ENCODE data around the gene ANKRD36C. TPM values are rescaled to one million over a fixed set of nuclear protein-coding genes. Genes with fewer than 3 reads are reported as not detected.
"Not testable (repeated sequence)": the region's sequence is repeated elsewhere in the genome, so short reads cannot be mapped to it uniquely, and the experiment has no call there.

Gene ANKRD36C
- polyA plus RNA-seq, 1 donor from 2014 or later, result 76.9 TPM

DNA sequence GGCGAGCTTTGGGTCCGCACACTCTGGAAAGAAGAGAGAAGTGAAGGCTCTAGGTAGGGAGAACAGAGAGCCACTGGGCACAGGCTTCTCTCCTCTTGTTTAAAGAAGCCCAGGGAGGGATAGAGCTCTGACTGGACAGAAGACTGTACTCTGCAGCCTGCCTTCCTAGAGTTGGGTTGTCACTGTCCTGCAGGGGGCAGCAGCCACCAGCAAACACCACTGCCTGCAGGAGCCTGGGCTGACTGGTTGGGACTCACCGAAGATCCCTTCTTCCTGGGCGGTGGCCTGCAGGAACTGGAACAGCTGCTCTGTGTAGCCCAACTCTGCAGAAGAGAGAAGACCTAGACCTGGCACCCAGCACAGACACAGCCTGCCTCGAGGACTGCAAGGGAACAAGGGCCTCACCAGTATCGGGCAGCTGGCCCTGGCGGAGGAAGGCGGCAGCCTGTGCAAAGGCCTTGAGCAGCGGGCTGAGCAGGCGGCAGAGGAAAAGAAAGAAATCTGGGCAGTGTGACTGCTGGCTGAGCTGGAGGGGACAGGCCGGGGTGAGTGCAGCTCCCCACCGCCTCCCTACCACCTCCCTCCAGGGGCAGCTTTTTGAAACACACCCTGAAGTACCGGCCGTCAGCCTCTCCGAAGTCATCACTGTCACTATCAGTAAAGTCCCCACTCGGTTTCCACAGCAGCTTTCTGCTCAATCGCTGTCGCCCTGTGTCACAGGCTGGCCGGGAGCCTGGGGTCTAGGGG lies 31.2 kb upstream of the ANKRD36C start:
- not testable (repeated sequence) for H3K4me2 ChIP-seq (ENCODE audit: low read length); H3K27ac ChIP-seq (ENCODE audit: low read length); H3K36me3 ChIP-seq (ENCODE audit: insufficient read depth, low read length); H3K79me2 ChIP-seq (replicated peaks; ENCODE audit: insufficient read depth, low read length); H2AFZ ChIP-seq (ENCODE audit: low read depth, low read length); H3K9me3 ChIP-seq (ENCODE audit: low read length); H4K20me1 ChIP-seq (ENCODE audit: insufficient read depth); H3K27me3 ChIP-seq (ENCODE audit: insufficient read depth, low read depth, low read length); H3K9me2 ChIP-seq (ENCODE audit: insufficient read depth, low read length); H3K4me3 ChIP-seq (ENCODE audit: low read length); H3F3A ChIP-seq (ENCODE audit: insufficient read depth, low read length, poor library complexity, severe bottlenecking); H3K9ac ChIP-seq (ENCODE audit: low read length)
- TF ChIP-seq SMC3 (conservative IDR thresholded peaks at IDR 0.05; ENCODE audit: poor library complexity) (peak; percentile 83), RAD21 (conservative IDR thresholded peaks at IDR 0.05) (peak; percentile 85)
- TF ChIP-seq, protein P1, sequence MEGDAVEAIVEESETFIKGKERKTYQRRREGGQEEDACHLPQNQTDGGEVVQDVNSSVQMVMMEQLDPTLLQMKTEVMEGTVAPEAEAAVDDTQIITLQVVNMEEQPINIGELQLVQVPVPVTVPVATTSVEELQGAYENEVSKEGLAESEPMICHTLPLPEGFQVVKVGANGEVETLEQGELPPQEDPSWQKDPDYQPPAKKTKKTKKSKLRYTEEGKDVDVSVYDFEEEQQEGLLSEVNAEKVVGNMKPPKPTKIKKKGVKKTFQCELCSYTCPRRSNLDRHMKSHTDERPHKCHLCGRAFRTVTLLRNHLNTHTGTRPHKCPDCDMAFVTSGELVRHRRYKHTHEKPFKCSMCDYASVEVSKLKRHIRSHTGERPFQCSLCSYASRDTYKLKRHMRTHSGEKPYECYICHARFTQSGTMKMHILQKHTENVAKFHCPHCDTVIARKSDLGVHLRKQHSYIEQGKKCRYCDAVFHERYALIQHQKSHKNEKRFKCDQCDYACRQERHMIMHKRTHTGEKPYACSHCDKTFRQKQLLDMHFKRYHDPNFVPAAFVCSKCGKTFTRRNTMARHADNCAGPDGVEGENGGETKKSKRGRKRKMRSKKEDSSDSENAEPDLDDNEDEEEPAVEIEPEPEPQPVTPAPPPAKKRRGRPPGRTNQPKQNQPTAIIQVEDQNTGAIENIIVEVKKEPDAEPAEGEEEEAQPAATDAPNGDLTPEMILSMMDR (IDR thresholded peaks at IDR 0.05; ENCODE audit: poor library complexity, severe bottlenecking), result peak; percentile 88

- not testable (repeated sequence) for H3F3A ChIP-seq (ENCODE audit: insufficient read depth, low read length, poor library complexity, severe bottlenecking); H4K20me1 ChIP-seq (ENCODE audit: insufficient read depth); H3K36me3 ChIP-seq (ENCODE audit: insufficient read depth, low read length); H3K9me2 ChIP-seq (ENCODE audit: insufficient read depth, low read length); H2AFZ ChIP-seq (ENCODE audit: low read depth, low read length); H3K27me3 ChIP-seq (ENCODE audit: insufficient read depth, low read depth, low read length); H3K9ac ChIP-seq (ENCODE audit: low read length); H3K79me2 ChIP-seq (replicated peaks; ENCODE audit: insufficient read depth, low read length); H3K4me3 ChIP-seq (ENCODE audit: low read length); H3K9me3 ChIP-seq (ENCODE audit: low read length); H3K27ac ChIP-seq (ENCODE audit: low read length); H3K4me2 ChIP-seq (ENCODE audit: low read length)
Measured at GRCh38 chr2:96022126-96022525, 30.5 kb upstream of the ANKRD36C start.

GRCh38 chr2:96021142-96021541 lies 29.5 kb upstream of the ANKRD36C start:
- not testable (repeated sequence) for H3K4me3 ChIP-seq (ENCODE audit: low read length); H3K4me2 ChIP-seq (ENCODE audit: low read length); H3K27ac ChIP-seq (ENCODE audit: low read length); H2AFZ ChIP-seq (ENCODE audit: low read depth, low read length); H3K9ac ChIP-seq (ENCODE audit: low read length); H3K79me2 ChIP-seq (replicated peaks; ENCODE audit: insufficient read depth, low read length); H3K27me3 ChIP-seq (ENCODE audit: insufficient read depth, low read depth, low read length); H4K20me1 ChIP-seq (ENCODE audit: insufficient read depth); H3K9me2 ChIP-seq (ENCODE audit: insufficient read depth, low read length); H3K9me3 ChIP-seq (ENCODE audit: low read length); H3F3A ChIP-seq (ENCODE audit: insufficient read depth, low read length, poor library complexity, severe bottlenecking); H3K36me3 ChIP-seq (ENCODE audit: insufficient read depth, low read length)

DNA sequence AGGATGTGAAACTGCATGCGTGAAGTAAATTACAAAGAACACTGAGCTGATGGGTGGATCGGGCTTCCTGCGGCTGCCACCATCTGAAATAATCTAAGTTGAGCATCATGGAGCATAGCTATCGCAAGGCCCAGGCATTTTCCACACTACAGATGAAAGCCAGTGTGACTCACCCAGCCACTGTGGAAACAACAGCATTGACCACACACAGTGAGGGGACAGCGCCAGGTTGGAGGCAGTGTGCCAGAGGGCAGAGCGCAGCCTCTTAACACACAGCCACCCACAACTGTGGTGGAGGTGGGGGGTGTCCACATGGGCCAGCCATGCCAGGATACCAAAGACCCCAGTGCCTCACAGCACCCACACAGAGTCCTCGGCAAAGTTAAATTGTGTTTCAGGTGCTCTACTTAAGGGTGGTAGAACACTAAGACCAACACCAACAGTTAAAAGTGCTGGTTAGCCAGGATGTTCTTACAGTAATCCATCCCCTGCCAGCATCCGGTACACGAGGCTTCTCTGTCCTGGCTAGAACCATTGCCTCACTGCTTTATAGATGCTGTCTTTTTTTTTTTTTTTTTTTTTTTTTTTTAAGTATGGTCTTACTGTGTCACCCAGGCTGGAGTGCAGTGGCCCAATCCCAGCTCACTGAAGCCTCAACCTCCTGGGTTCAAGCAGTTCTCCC lies 28.4 kb upstream of the ANKRD36C start:
- H3F3A ChIP-seq (ENCODE audit: insufficient read depth, low read length, poor library complexity, severe bottlenecking); H3K9ac ChIP-seq (ENCODE audit: low read length); H3K27me3 ChIP-seq (ENCODE audit: insufficient read depth, low read depth, low read length); H3K79me2 ChIP-seq (replicated peaks; ENCODE audit: insufficient read depth, low read length); H3K4me2 ChIP-seq (ENCODE audit: low read length); H4K20me1 ChIP-seq (ENCODE audit: insufficient read depth); H2AFZ ChIP-seq (ENCODE audit: low read depth, low read length); H3K9me2 ChIP-seq (ENCODE audit: insufficient read depth, low read length); H3K36me3 ChIP-seq (ENCODE audit: insufficient read depth, low read length); H3K9me3 ChIP-seq (ENCODE audit: low read length); H3K4me3 ChIP-seq (ENCODE audit: low read length); H3K27ac ChIP-seq (ENCODE audit: low read length): not testable (repeated sequence)

- not testable (repeated sequence) for H3K27ac ChIP-seq (ENCODE audit: low read length); H3K27me3 ChIP-seq (ENCODE audit: insufficient read depth, low read depth, low read length); H3K36me3 ChIP-seq (ENCODE audit: insufficient read depth, low read length); H2AFZ ChIP-seq (ENCODE audit: low read depth, low read length); H3K9me3 ChIP-seq (ENCODE audit: low read length); H3K9ac ChIP-seq (ENCODE audit: low read length); H4K20me1 ChIP-seq (ENCODE audit: insufficient read depth); H3K4me3 ChIP-seq (ENCODE audit: low read length); H3K79me2 ChIP-seq (replicated peaks; ENCODE audit: insufficient read depth, low read length); H3K9me2 ChIP-seq (ENCODE audit: insufficient read depth, low read length); H3K4me2 ChIP-seq (ENCODE audit: low read length); H3F3A ChIP-seq (ENCODE audit: insufficient read depth, low read length, poor library complexity, severe bottlenecking)
Measured at GRCh38 chr2:96016321-96016720, 24.7 kb upstream of the ANKRD36C start.

GRCh38 chr2:96012792-96013264 lies 21.2 kb upstream of the ANKRD36C start:
- not testable (repeated sequence) for H3K9me3 ChIP-seq (ENCODE audit: low read length); H3K27me3 ChIP-seq (ENCODE audit: insufficient read depth, low read depth, low read length); H4K20me1 ChIP-seq (ENCODE audit: insufficient read depth); H3K4me2 ChIP-seq (ENCODE audit: low read length); H3K36me3 ChIP-seq (ENCODE audit: insufficient read depth, low read length); H3K4me3 ChIP-seq (ENCODE audit: low read length); H3K27ac ChIP-seq (ENCODE audit: low read length); H3K9ac ChIP-seq (ENCODE audit: low read length); H3K9me2 ChIP-seq (ENCODE audit: insufficient read depth, low read length); H2AFZ ChIP-seq (ENCODE audit: low read depth, low read length); H3K79me2 ChIP-seq (replicated peaks; ENCODE audit: insufficient read depth, low read length); H3F3A ChIP-seq (ENCODE audit: insufficient read depth, low read length, poor library complexity, severe bottlenecking)

All from neural cell (in vitro differentiated cells).